GM21737 (cell line): Measurements from ENCODE around the gene PPM1L.

ENCODE experiments used
- ATAC-seq: cut with Tn5 transposase; IDR thresholded peaks from one replicate; pipeline ENCODE4 v1.9.1; 2021; ENCODE audit warnings: mild to moderate bottlenecking, moderate library complexity; ENCODE audit not compliant: unreplicated experiment

PPM1L gene

DNA sequence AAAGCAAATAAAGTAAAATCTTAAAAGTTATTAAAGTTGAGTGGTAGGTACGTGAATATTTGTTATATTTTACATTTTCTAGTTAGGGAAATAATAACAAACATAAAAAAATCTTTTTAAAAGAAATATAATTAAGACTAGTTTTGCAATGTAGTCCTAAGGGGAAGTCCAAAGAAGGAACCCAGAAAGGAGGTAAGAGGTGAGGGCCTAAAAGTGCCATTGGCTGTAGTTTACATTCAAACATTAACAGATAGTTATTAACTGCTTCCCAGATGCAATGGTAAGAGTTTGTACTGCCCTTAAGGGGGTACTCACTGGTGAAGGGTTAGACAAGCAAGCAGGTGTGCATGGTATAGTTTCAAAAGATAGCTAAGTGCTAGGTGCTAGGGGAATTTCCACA lies 269.9 kb downstream of the PPM1L start:
- no peak for ATAC-seq

DNA sequence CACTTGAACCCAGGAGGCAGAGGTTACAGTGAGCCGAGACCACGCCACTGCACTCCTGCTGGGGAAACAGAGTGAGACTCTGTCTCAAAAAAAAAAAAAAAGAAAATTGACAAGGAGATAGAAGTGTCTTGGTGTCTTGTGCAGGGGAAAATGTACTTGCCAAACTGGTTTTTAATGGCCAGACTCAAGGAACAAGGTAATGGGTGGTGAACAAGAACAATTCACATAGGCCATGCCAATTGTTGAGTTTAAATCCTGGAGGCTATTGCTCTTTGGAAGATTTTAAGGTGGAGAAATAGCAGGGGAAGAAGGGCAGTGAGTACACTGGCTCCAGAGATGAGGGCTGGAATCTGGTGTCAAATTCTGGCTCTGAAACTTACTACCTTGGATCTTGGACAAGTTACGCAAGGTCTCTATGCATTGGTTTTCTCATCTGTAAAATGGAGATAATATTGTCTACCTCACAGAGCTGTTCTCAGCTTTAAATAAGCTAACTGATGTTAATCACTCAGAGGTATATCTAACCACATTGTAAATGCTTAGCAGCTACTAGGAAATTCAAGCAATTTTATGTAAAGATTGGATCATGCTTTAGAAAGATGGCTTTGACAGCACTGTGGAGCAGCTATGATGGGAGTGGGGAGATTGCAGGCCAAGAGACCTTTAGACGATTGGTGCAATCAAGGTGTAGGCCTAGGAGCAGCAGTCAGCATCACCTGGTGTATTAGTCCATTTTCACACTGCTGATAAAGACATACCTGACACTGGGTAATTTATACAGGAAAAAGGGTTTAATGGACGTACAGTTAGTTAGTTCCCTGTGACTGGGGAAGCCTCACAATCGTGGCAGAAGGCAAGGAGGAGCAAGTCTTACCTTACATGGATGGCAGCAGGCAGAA lies 270.8 kb downstream of the PPM1L start:
- no peak for ATAC-seq

DNA sequence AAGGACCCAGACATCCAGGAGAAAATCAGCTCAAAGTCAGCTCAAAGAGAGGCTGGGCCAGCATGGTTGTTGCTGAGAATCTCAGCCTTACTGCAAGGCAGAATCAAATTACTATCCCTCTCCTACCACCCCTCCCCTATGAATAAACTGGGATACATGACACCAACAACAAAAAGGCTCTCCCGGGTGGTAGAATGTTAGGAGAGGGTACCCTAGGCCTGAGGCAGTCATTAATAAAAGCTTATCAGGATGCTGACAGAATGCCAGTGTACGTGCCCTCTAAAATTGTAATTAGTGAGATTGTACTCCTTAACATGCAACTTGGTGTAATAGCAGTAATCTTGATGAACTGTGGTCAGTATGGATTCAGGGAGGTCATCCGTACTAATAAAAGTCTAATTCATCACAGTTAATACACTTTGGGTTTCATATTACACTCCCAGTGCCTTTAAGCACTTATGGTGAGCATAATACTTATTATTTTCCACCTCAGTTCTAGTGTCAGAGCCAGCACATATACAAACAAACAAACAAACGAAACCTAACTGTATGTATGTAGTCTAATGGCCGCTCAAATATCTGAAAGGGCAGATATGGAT lies 272.6 kb downstream of the PPM1L start:
- ATAC-seq, result no peak

DNA sequence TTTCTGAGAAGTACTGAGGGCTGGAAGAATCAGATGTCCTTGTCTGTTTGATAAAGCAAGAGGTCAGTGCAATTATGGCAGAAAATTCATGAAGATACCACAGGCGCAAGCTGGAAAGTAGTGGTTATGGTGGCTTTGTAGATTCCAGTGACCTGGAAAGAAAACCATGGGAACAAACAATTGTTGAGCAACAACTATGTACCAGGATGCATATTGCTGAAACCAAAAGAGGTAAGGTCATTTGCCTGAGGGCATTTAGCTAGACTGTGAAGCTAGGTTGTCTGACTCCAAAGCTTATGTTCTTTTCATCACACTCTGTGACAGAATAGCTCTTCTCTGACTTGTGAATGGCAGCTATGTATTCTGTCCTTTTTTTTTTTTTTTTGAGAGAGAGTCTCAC lies 275.1 kb downstream of the PPM1L start:
- no peak for ATAC-seq

DNA sequence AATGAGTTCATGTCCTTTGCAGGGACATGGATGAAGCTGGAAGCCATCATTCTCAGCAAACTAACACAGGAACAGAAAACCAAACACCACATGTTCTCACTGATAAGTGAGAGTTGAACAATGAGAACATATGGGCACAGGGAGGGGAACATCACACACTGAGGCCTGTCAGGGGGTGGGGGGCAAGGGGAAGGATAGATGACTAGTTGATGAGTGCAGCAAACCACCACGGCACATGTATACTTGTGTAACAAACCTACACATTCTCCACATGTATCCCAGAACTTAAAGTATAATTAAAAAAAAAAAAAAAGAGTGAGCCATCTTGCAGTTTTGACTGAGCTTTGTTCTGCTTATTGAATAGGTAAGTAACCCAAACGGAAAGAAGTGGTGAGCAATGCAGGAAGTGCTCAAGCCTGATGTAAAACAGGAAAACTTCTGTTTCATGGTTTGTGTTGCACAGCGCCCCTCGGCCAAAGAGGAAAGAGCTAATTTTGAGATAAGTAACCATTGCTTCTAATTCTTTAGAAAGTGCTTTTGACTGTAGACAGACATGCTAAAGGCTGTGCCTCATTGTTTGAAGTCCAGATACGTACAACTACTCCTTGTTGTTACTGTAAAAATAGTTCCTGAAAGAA lies 279.0 kb downstream of the PPM1L start:
- peak; percentile 95 for ATAC-seq

DNA sequence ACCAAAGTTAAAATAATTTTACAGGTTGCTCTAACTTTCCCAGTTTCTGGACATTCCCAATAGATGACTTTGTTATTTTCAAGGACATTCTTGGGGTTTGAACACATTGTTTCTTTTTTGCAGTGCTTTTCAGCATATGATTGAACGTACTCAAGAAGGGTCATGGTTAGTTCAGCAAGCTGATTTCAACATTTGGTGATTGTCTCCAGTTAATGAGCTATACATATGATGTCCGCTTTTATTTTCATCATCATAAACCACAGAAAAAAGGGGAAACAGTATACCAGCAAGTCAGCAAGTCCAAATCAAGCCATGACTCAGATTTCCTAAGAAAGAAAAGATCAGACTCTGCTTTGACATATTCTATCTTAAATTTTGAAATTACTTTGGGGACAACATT lies 279.7 kb downstream of the PPM1L start:
- ATAC-seq, result no peak

DNA sequence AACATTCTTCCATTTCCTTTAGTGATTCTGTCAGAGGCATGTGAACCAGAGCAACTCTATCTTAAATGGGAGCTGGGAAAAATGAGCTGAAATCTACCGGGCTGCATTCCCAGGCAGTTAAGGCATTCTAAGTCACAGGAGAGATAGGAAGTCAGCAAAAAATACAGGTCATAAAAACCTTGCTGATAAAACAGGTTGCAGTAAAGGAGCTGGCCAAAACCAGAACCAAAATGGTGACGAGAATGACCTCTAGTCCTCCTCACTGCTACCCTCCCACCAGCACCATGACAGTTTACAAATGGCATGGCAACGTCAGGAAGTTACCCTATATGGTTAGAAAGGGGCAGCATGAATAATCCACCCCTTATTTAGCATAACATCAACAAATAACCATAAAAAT lies 282.7 kb downstream of the PPM1L start:
- no peak for ATAC-seq

DNA sequence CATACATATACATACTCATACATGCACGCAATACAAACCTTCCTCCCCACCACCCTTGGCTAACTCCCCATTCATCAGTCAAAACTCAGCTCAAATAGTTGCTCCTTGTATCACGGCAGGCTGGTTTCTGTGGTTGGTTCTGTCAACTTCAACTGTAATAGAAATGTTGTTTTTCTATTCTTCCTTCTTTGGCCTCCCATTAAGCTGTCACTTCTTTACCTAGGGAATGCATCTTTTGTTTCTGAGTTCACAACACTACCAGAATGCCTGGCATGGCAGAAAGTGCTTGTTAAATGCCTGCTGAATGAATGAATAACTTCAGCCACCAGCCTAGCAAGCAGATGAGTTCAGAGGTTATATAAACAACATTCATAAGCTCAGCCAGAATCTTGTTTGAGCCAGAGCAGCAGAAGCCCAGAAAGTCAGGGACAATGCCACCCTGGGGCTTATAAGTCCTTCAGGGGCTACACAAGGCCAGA lies 286.0 kb downstream of the PPM1L start:
- ATAC-seq, result peak; percentile 61

DNA sequence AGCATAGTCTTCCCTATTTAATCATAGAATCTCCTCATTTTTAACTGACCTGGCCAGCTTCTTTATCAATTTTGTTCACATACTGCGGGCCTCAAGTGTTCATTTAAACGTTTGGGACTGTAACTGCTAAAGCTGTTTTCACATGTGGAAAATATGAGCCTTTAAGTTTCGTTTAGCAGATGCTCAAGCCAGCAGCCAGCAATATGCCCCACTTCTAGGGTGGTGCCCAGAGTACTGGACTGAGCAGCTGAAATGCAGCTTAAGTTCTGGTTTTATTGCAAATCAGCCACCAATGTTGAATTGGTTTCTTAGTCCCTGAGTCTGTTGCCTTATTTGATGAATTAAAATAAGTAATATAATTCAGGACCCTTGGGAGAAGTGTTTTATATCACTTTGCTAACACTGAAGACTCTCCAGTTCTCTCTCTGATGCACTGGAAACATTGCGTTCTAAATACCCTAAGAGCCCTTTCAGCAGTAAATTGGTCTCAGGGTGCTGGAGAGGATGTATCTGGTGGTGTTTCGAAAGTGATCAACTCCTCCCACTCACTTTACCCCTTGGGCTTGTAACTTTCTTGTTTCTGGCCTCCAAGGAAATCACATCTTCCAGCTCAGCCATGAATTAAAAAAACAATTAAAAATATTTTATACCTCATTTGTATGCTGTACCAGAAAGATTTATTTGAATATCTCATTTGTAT lies 287.5 kb downstream of the PPM1L start:
- ATAC-seq, result peak; percentile 75

DNA sequence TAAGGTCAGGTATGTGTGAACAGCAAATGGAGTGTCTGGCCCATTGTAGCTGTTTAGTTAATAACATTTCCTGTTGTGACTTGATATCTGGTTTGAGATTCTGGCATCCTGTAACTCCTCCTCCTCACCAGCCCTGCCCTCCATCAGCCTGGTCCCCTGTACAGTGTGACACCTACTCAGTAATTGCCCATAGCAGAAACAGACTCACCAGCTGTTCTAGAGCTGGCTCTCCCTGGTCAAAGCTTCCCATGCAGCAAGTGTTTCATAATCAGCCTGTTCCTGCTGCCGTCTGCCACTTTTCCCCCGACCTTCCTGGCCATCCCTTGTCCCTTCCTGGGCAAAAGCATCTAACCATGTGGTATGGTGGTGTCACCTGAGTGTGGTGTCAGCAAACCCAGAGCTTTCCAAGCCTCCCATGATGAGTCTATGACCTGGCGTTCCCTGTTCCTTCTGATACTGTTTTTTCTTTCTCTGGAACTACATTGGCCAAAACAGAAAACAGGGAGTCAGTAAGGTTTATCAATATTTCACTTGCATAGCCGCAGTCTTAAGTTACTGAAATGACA lies 293.7 kb downstream of the PPM1L start:
- no peak for ATAC-seq

DNA sequence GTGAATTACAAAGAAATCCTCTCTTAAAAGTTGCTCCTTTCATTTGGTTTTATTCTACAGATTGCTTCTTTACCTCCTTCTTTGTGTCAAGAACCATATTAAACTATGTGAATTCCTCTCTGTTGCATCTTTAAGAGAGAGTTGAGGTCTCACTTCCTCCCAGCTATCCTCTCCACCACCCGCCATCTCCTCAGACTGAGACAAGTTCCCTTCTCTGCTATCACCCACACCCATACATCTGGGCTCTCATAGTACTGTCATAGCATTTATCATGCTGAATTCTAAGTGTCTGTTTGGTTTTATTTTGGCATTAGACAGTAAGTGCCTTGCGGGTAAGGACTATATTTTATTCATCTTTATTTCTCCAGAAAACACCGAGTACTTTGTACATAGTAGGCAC lies 294.9 kb downstream of the PPM1L start:
- ATAC-seq, result no peak

DNA sequence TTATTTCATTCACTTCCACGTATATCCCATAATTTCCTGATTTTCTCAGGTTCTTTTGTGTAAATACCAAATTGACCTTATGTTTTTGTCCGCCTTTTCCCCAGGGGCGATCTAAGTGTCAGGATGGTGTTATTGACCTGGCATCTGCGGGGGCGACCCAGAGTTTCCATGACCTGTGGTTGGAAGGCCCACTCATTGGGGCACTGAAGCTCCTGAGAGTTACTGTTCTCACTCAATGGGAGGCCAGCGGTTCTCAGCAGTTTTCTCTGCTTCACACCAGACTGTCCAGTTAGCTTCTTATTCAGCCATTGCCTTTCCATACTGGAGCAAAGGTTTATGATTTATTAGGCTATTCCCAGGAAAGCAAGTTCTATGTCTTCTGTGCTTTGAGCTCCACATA lies 295.8 kb downstream of the PPM1L start:
- no peak for ATAC-seq

DNA sequence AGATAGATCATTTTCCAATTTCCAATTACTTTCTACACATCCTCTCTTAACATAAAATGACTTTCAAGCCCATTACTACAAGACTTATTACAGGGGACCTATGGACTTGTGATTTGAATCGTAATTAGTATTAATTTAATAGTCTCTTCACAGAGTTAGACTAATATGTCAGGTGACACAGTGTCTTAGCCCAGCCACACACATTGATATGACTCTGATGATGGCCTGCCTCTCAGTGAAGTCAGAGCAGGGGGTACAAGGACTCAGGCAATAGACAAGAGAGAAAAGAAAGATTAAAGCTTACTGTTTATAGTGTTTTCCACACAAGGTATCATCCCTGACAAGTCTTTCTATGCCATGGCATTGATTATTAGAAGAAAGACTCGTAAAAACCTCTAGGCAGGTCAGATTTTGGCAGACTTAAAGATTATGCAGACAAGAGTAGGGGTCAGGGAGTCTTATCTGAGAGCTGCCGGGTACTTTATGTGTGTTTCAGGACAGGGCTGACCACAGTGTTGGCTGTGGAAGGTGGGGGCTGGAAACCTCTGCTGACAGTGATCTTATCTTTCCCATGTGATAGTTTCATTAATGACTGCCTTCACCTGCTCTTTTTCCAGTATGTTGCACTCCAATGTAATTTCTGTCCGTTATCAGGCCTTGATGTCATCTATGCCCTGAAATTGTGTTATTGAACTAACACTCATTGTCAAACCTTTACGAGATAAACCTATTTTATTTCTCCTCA lies 299.0 kb downstream of the PPM1L start:
- no peak for ATAC-seq

DNA sequence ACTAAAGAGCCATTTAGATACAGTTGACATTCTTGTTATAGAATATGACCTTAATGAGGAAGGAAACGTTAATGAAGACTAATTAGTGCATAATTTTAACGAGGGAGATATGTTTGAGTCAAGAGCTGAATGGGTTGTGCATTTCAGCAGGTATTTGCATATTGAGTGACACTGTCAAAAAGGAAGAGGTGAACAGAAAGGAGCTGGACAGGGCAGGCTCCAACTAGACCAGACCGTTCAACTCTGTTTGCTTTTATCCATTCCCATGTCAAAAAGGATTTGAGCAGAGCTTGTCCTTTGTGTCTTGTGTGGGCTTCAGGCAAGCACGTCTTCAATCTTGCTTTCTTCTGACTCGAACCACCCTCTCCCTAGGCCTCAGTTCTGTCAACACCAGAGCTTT lies 308.4 kb downstream of the PPM1L start:
- ATAC-seq, result no peak

DNA sequence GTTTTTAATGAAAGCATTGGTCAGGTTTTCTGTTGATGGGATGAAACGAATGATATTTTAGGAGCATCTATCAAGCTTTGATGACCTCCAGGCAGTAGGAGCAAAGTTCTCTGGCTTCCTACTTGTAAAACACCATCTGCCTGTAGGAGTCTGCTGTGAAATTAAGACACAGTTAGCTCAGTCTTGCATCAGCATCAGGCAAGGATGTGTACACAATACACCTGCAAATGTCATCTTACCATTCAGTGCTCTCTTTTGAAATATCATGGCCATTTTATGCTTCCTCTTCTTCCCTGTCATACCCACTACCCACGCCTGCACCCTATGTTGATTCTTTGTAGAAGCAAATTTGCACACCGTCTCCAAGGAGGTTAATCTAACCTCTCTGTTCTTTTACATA lies 310.9 kb downstream of the PPM1L start:
- ATAC-seq, result no peak

DNA sequence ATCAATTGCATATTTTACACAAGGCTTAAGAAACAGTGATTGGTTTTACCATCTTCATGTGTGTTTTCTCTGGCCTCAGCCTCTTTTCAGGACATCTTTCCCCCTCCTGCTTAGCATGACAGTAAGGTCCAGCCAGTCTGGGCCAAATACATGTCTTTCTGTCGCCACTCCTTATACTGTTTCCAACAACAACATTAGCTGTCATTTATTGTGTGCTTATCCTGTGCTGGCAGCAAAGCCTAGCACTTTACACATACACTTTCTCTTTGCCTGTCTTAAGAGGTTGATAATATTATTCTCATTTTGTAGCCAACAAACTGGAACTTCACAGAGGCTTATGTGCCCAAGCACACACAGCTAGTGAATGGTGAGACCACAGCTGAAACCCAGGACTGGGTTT lies 311.3 kb downstream of the PPM1L start:
- ATAC-seq, result no peak

DNA sequence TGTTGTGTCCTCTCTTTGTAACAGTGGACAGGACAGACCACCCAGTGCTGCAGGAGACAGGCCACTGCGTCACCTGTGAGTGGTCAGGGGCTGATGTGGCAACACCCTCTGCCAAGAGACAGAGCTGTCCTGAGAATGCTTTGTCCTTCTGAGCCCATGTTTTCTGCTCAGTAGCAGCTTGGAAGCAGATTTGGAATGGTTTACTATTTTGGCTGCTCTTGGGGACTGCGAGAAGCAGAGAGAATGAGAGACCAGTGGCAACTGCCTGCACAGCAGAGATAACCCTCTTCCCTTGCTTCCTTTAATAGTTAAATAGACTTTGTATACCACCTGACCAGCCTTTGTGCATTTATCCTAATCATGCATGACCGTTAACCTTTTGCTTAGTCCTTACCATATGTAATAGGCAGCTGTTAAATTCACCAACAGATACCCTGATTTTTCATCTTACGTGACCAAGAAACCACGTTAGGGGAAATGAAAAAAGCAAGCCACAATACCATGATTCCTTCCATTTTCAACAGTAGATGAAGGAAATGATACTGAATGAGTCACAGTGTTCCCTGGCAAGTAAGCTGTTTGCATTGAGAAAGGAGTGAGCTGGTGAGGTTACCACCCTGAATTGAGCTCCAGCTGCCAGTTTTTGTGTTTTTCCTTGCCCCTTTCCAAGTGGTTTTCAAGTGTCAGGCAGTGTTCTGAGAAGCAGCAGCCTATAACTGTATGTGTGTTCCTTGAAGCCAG lies 313.6 kb downstream of the PPM1L start:
- peak; percentile 97 for ATAC-seq

DNA sequence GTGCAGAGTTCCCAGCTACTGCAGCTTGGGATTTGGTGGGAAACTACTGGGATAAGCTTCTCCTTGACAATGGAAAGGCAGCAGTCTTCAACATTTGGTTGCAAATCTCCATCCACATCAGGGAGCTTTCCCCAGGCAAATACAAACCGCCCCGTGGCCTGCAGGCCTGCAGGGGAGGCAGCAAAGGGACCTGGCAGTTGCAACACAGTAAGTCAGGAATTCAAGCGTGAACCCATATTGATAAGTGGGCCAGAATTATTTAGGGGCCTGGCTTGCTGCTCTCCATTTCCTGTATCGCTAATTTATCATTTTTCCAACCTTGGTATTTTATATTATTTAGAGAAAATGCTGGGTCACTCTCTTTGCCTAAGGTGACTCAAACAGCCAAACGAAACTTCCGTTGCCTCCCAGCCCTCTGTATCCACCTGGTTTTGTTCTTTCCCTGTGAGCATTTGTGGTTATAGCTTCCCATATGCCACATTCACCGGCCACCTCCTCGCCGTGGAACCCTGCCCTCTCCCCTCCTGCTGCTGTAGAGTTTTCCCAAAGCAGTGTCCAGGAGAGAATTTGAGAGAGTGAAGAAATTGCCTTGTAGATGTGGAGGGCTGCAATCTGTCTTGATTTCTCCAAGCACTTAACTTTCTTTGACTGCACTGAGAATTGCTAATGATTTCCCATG lies 314.4 kb downstream of the PPM1L start:
- no peak for ATAC-seq
